GM23338 (cell line): Measurements from ENCODE around the gene SLC6A3. TPM values are rescaled to one million over a fixed set of nuclear protein-coding genes. Genes with fewer than 3 reads are reported as not detected.
A peak's percentile ranks its signal among the peaks of the same experiment; 100 is the strongest.

ENCODE experiments used
- ATAC-seq: fragments of 200-7000 bp; cut with Tn5 transposase; 3 replicates; pipeline ENCODE4 v1.9.1; 2020
- DNase-seq: peaks from one replicate; pipeline ENCODE4 v3.0.0-alpha.2; 2015; ENCODE audit warnings: low spot score
- H2AFZ ChIP-seq: fragments of 200-600 bp; sonication (generic); 2 replicates; pipeline ENCODE4 v1.8.0; 2016; ENCODE audit warnings: antibody characterized with exemption, mild to moderate bottlenecking, moderate library complexity
- H3F3A ChIP-seq: fragments of 200-600 bp; sonication (generic); replicated peaks from 2 replicates; pipeline ENCODE4 v1.8.0; 2017; ENCODE audit warnings: antibody characterized with exemption, mixed run types, low read depth
- H3K27ac ChIP-seq: fragments of 200-600 bp; sonication (generic); 2 replicates; pipeline ENCODE4 v1.6.1; 2016; ENCODE audit warnings: low read depth
- H3K27me3 ChIP-seq: fragments of 200-600 bp; sonication (generic); 2 replicates; pipeline ENCODE4 v1.8.0; 2016; ENCODE audit warnings: mild to moderate bottlenecking, mixed run types, moderate library complexity; ENCODE audit not compliant: insufficient read depth
- H3K36me3 ChIP-seq: fragments of 200-600 bp; sonication (generic); 2 replicates; pipeline ENCODE4 v1.8.0; 2016; ENCODE audit warnings: mild to moderate bottlenecking; ENCODE audit not compliant: insufficient read depth
- H3K4me1 ChIP-seq: fragments of 200-600 bp; sonication (generic); 2 replicates; pipeline ENCODE4 v1.8.0; 2016; ENCODE audit warnings: mild to moderate bottlenecking, moderate library complexity; ENCODE audit not compliant: insufficient read depth
- H3K4me2 ChIP-seq: fragments of 200-600 bp; sonication (generic); 2 replicates; pipeline ENCODE4 v1.7.1; 2017; ENCODE audit warnings: mixed run types
- H3K4me3 ChIP-seq: fragments of 200-600 bp; sonication (generic); 2 replicates; pipeline ENCODE4 v1.6.1; 2016; ENCODE audit warnings: mixed run types
- H3K79me2 ChIP-seq: fragments of 200-600 bp; sonication (generic); replicated peaks from 2 replicates; pipeline ENCODE4 v1.8.0; 2017; ENCODE audit warnings: mild to moderate bottlenecking; ENCODE audit not compliant: insufficient read depth
- H3K9me2 ChIP-seq: fragments of 200-600 bp; sonication (generic); 2 replicates; pipeline ENCODE4 v1.8.0; 2017; ENCODE audit not compliant: insufficient read depth
- H4K20me1 ChIP-seq: fragments of 200-600 bp; sonication (generic); replicated peaks from 2 replicates; pipeline ENCODE4 v1.8.0; 2017; ENCODE audit warnings: mild to moderate bottlenecking; ENCODE audit not compliant: insufficient read depth
- H3K27ac Mint-ChIP-seq: 2 replicates; pipeline ENCODE4 v1.8.0; 2020; ENCODE audit warnings: inconsistent platforms, mild to moderate bottlenecking, moderate library complexity, mixed read lengths
- H3K27me3 Mint-ChIP-seq: 3 replicates; pipeline ENCODE4 v1.8.0; 2022; ENCODE audit warnings: low read depth, mild to moderate bottlenecking, moderate library complexity, mixed read lengths, inconsistent platforms; ENCODE audit not compliant: insufficient read depth, poor library complexity
- H3K36me3 Mint-ChIP-seq: 3 replicates; pipeline ENCODE4 v1.8.0; 2021; ENCODE audit warnings: low read depth, mild to moderate bottlenecking, inconsistent platforms, moderate library complexity, mixed read lengths
- H3K4me1 Mint-ChIP-seq: 3 replicates; pipeline ENCODE4 v1.8.0; 2020; ENCODE audit warnings: mild to moderate bottlenecking, inconsistent platforms, mixed read lengths
- H3K4me3 Mint-ChIP-seq: 3 replicates; pipeline ENCODE4 v1.8.0; 2021; ENCODE audit warnings: moderate library complexity, mild to moderate bottlenecking, inconsistent platforms, mixed read lengths
- H3K9me3 Mint-ChIP-seq: 3 replicates; pipeline ENCODE4 v1.8.0; 2020; ENCODE audit warnings: moderate library complexity, mild to moderate bottlenecking, inconsistent platforms, mixed read lengths
- CREB1 ChIP-seq: fragments of 250-450 bp; sonication (Bioruptor Pico); IDR thresholded peaks from 2 replicates; pipeline ENCODE4 v1.5.0; 2020; ENCODE audit warnings: low read depth, mild to moderate bottlenecking, moderate library complexity
- EZH2 ChIP-seq: fragments of 200-600 bp; sonication (generic); IDR thresholded peaks from one replicate; pipeline ENCODE4 v1.8.0; 2017; ENCODE audit warnings: antibody characterized with exemption, mild to moderate bottlenecking, low read depth; ENCODE audit not compliant: unreplicated experiment
- EZH2phosphoT487 ChIP-seq: fragments of 200-600 bp; sonication (generic); IDR thresholded peaks from one replicate; pipeline ENCODE4 v1.8.1; 2018; ENCODE audit warnings: antibody characterized with exemption; ENCODE audit not compliant: unreplicated experiment
- JUNB ChIP-seq: IDR thresholded peaks from one replicate; pipeline ENCODE4 v1.6.1; 2016; ENCODE audit warnings: antibody characterized with exemption; ENCODE audit not compliant: unreplicated experiment
- NANOG ChIP-seq: IDR thresholded peaks from 2 replicates; pipeline ENCODE4 v1.6.1; 2016; ENCODE audit warnings: antibody characterized with exemption, borderline replicate concordance
- POLR2AphosphoS5 ChIP-seq: IDR thresholded peaks from 2 replicates; pipeline ENCODE4 v1.6.1; 2016; ENCODE audit warnings: antibody characterized with exemption, low read depth
- STAT1 ChIP-seq: IDR thresholded peaks from one replicate; pipeline ENCODE4 v1.6.1; 2016; ENCODE audit warnings: antibody characterized with exemption; ENCODE audit not compliant: unreplicated experiment
- ZNF114 ChIP-seq: fragments of 250-450 bp; sonication (Bioruptor Pico); IDR thresholded peaks from 2 replicates; pipeline ENCODE4 v1.5.0; 2020; ENCODE audit warnings: mild to moderate bottlenecking, moderate library complexity
- ZNF331 ChIP-seq: fragments of 250-450 bp; sonication (Bioruptor Pico); IDR thresholded peaks from 2 replicates; pipeline ENCODE4 v1.5.0; 2020; ENCODE audit warnings: low read depth, mild to moderate bottlenecking, moderate library complexity
- polyA plus RNA-seq: library from polyadenylated mRNA; unstranded; fragments of >200 nt; fragmentation: Nextera tagmentation; extraction: Ambion mirVana; gene quantifications from 2 replicates; pipeline ENCODE4 v1.2.1, GENCODE V29; 2016
- total RNA-seq: library from RNA; depleted of rRNA; stranded (reverse); fragments of >200 nt; shearing (Covaris generic); gene quantifications from 2 replicates; pipeline ENCODE4 v1.2.3, GENCODE V29; 2014
- TF ChIP-seq, protein P1 (sequence below): IDR thresholded peaks from 2 replicates; pipeline ENCODE4 v1.6.1; 2016; ENCODE audit warnings: antibody characterized with exemption
- TF ChIP-seq, protein P2 (sequence below): fragments of 250-450 bp; sonication (Bioruptor Pico); IDR thresholded peaks from 2 replicates; pipeline ENCODE4 v1.5.0; 2020; ENCODE audit warnings: mild to moderate bottlenecking, moderate library complexity
- TF ChIP-seq, protein P3 (sequence below): IDR thresholded peaks from one replicate; pipeline ENCODE4 v1.6.1; 2018; ENCODE audit warnings: antibody characterized with exemption; ENCODE audit not compliant: unreplicated experiment
- TF ChIP-seq, protein P4 (sequence below), 2 experiments: fragments of 200-600 bp in 1 of 2; sonication (generic) in 1 of 2; conservative IDR thresholded peaks; 2 replicates each; pipeline versions ENCODE4 v1.5.1 to v1.6.1; 2016 to 2017; ENCODE audit warnings: antibody characterized with exemption in 2 of 2, low read depth in 2 of 2, mild to moderate bottlenecking in 2 of 2, moderate library complexity in 1 of 2

SLC6A3 gene
- total and polyA plus RNA-seq, 2 experiments from 2014 or later = 0.76 to 1.0 TPM

DNA sequence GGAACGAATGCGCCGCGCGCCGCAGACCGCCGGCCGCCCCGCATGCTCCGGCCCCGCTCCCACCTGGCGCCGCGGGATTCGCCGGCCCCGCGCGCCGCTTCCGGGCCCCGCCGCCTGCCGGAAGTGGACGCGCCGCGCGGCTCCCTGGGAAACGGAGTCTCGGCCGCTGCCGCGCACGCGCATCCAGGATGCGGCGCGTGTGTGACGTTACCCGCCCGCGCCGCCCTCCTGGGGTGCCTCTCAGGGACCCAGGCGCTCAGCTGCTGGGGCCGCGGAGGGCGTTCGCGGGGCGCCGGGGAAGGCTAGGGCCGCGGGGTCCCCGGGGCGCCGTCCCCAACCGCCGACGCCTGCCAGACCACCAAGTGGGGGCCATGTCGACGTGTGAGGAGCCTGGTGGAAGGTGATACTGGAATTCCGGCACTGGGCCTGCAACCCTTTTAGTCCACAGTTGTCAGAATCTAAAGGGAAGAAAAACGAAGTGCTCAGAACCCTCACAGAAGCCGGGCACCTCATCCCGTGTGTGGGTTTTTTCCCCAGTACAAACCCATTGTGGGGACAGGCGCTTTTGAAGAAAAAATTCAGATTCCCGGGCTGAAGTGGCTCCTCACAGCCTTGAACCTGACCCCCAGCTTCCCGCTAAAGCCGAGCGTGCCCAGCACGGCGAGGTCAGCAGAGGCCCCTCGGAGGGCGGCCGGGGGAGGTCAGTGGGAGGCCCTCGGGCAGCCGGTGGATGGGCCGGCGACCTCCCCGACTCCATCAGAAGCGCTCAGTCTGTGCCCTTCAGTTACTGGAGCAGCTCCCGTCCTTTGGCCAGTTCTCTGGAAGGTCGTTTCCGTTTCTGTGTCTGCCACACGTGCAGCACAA lies 100.0 kb downstream of the SLC6A3 start, which contains the start of gene CLPTM1L:
Gene CLPTM1L (minus strand): TSS at position 125 of the 864 bp plus-strand sequence. CDS start 258 bp downstream, outside the sequence.
- Histone ChIP-seq H3K27me3 (no peaks in the 10 kb centered on the region), H3K9me2 (no peaks in the 10 kb centered on the region), H3F3A (no peaks in the 10 kb centered on the region), H4K20me1 (peaks cover 25% of the 10 kb centered on the region), H3K4me1 (peaks cover 11% of the 10 kb centered on the region), H3K36me3 (peaks cover 13% of the 10 kb centered on the region; the same call in 1 of the 2 replicates), H3K4me3 (peak within 1 kb of the TSS; percentile 98), H2AFZ (peak within 1 kb of the TSS; percentile 89; the same call in 1 of the 2 replicates), H3K79me2 (peaks cover 25% of the 10 kb centered on the region), H3K4me2 (peak within 1 kb of the TSS; percentile 96), H3K27ac (no peak within 1 kb of the TSS)
- Mint-ChIP-seq H3K27ac (no peak within 1 kb of the TSS), H3K4me1 (peaks cover 16% of the 10 kb centered on the region), H3K9me3 (no peaks in the 10 kb centered on the region; the same call in 2 of the 3 replicates), H3K4me3 (peak within 1 kb of the TSS; percentile 91), H3K27me3 (peaks cover 3% of the 10 kb centered on the region), H3K36me3 (peaks cover 39% of the 10 kb centered on the region)
- TF ChIP-seq NANOG (no peak), EZH2 (no peak), CREB1 (CRISPR knock-in tag) (peak; percentile 98), STAT1 (no peak), ZNF331 (CRISPR knock-in tag) (no peak), ZNF114 (no peak), JUNB (no peak), POLR2AphosphoS5 (peak; percentile 72), EZH2phosphoT487 (no peak)
- TF ChIP-seq, protein P1, sequence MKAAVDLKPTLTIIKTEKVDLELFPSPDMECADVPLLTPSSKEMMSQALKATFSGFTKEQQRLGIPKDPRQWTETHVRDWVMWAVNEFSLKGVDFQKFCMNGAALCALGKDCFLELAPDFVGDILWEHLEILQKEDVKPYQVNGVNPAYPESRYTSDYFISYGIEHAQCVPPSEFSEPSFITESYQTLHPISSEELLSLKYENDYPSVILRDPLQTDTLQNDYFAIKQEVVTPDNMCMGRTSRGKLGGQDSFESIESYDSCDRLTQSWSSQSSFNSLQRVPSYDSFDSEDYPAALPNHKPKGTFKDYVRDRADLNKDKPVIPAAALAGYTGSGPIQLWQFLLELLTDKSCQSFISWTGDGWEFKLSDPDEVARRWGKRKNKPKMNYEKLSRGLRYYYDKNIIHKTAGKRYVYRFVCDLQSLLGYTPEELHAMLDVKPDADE = peak; percentile 78
- TF ChIP-seq, protein P2, sequence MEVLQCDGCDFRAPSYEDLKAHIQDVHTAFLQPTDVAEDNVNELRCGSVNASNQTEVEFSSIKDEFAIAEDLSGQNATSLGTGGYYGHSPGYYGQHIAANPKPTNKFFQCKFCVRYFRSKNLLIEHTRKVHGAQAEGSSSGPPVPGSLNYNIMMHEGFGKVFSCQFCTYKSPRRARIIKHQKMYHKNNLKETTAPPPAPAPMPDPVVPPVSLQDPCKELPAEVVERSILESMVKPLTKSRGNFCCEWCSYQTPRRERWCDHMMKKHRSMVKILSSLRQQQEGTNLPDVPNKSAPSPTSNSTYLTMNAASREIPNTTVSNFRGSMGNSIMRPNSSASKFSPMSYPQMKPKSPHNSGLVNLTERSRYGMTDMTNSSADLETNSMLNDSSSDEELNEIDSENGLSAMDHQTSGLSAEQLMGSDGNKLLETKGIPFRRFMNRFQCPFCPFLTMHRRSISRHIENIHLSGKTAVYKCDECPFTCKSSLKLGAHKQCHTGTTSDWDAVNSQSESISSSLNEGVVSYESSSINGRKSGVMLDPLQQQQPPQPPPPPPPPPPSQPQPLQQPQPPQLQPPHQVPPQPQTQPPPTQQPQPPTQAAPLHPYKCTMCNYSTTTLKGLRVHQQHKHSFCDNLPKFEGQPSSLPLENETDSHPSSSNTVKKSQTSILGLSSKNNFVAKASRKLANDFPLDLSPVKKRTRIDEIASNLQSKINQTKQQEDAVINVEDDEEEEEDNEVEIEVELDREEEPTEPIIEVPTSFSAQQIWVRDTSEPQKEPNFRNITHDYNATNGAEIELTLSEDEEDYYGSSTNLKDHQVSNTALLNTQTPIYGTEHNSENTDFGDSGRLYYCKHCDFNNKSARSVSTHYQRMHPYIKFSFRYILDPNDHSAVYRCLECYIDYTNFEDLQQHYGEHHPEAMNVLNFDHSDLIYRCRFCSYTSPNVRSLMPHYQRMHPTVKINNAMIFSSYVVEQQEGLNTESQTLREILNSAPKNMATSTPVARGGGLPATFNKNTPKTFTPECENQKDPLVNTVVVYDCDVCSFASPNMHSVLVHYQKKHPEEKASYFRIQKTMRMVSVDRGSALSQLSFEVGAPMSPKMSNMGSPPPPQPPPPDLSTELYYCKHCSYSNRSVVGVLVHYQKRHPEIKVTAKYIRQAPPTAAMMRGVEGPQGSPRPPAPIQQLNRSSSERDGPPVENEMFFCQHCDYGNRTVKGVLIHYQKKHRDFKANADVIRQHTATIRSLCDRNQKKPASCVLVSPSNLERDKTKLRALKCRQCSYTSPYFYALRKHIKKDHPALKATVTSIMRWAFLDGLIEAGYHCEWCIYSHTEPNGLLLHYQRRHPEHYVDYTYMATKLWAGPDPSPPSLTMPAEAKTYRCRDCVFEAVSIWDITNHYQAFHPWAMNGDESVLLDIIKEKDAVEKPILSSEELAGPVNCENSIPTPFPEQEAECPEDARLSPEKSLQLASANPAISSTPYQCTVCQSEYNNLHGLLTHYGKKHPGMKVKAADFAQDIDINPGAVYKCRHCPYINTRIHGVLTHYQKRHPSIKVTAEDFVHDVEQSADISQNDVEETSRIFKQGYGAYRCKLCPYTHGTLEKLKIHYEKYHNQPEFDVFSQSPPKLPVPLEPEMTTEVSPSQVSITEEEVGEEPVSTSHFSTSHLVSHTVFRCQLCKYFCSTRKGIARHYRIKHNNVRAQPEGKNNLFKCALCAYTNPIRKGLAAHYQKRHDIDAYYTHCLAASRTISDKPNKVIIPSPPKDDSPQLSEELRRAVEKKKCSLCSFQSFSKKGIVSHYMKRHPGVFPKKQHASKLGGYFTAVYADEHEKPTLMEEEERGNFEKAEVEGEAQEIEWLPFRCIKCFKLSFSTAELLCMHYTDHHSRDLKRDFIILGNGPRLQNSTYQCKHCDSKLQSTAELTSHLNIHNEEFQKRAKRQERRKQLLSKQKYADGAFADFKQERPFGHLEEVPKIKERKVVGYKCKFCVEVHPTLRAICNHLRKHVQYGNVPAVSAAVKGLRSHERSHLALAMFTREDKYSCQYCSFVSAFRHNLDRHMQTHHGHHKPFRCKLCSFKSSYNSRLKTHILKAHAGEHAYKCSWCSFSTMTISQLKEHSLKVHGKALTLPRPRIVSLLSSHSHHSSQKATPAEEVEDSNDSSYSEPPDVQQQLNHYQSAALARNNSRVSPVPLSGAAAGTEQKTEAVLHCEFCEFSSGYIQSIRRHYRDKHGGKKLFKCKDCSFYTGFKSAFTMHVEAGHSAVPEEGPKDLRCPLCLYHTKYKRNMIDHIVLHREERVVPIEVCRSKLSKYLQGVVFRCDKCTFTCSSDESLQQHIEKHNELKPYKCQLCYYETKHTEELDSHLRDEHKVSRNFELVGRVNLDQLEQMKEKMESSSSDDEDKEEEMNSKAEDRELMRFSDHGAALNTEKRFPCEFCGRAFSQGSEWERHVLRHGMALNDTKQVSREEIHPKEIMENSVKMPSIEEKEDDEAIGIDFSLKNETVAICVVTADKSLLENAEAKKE = no peak
- TF ChIP-seq, protein P3, sequence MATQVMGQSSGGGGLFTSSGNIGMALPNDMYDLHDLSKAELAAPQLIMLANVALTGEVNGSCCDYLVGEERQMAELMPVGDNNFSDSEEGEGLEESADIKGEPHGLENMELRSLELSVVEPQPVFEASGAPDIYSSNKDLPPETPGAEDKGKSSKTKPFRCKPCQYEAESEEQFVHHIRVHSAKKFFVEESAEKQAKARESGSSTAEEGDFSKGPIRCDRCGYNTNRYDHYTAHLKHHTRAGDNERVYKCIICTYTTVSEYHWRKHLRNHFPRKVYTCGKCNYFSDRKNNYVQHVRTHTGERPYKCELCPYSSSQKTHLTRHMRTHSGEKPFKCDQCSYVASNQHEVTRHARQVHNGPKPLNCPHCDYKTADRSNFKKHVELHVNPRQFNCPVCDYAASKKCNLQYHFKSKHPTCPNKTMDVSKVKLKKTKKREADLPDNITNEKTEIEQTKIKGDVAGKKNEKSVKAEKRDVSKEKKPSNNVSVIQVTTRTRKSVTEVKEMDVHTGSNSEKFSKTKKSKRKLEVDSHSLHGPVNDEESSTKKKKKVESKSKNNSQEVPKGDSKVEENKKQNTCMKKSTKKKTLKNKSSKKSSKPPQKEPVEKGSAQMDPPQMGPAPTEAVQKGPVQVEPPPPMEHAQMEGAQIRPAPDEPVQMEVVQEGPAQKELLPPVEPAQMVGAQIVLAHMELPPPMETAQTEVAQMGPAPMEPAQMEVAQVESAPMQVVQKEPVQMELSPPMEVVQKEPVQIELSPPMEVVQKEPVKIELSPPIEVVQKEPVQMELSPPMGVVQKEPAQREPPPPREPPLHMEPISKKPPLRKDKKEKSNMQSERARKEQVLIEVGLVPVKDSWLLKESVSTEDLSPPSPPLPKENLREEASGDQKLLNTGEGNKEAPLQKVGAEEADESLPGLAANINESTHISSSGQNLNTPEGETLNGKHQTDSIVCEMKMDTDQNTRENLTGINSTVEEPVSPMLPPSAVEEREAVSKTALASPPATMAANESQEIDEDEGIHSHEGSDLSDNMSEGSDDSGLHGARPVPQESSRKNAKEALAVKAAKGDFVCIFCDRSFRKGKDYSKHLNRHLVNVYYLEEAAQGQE = no peak
- TF ChIP-seq, protein P4, sequence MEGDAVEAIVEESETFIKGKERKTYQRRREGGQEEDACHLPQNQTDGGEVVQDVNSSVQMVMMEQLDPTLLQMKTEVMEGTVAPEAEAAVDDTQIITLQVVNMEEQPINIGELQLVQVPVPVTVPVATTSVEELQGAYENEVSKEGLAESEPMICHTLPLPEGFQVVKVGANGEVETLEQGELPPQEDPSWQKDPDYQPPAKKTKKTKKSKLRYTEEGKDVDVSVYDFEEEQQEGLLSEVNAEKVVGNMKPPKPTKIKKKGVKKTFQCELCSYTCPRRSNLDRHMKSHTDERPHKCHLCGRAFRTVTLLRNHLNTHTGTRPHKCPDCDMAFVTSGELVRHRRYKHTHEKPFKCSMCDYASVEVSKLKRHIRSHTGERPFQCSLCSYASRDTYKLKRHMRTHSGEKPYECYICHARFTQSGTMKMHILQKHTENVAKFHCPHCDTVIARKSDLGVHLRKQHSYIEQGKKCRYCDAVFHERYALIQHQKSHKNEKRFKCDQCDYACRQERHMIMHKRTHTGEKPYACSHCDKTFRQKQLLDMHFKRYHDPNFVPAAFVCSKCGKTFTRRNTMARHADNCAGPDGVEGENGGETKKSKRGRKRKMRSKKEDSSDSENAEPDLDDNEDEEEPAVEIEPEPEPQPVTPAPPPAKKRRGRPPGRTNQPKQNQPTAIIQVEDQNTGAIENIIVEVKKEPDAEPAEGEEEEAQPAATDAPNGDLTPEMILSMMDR (conservative IDR thresholded peaks at IDR 0.05; ENCODE audit: low read depth in 2 of 2) = no peak
- peak; percentile 76 for ATAC-seq
- DNase-seq = peak; percentile 92
